GM21526 (cell line): ENCODE results near the gene HOXC5.

Source experiments
- ATAC-seq: cut with Tn5 transposase; IDR thresholded peaks from one replicate; pipeline ENCODE4 v1.9.1; 2021; ENCODE audit warnings: moderate library complexity; ENCODE audit not compliant: unreplicated experiment, low FRiP score

Gene HOXC5

DNA sequence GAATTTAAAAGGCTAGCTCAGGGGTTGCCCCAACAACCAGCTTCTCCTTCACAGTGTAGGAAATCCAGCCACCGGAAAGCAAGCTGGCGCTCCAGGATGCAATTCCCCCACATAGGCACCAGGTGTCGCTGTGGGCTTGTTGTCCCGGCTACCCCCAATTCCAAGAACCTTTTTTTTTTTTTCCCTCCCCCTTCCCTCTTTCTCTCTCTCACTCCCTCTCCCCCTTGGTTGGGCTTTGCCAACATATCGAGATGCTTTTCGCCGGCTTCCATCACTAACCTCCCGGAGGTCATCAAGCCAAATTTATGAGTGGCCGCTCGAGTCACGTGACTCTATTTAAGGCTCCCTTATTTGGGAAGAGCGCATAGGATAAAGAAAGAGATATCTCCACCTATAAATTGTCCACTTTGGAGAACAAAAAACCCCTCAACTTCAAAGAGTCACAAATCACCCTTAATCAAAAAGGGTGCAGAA lies at the start of gene HOXC5:
Gene HOXC5 (plus strand): TSS at position 424 of the 474 bp plus-strand sequence. CDS start 73 bp downstream, outside the sequence.
- no peak for ATAC-seq

DNA sequence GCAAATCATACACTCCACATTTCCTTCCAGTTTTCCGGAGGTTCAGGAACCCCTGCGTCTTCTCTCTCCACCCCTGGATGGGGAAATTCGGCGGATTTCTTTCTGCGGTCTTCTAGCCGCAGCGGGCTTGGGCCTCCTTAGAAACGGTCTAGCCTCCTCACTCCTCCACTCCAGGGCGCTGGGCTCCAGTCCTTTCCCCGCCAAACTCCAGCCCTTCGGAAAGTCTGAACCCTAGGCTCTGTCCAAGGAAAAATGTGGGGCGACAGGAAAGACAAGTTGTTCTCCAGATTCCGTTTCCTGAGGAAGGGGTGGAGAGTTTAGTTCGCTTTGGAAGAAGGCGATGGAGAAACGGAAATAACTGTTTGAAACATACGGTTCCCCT lies 49.3 kb upstream of the HOXC5 start:
- ATAC-seq = no peak

DNA sequence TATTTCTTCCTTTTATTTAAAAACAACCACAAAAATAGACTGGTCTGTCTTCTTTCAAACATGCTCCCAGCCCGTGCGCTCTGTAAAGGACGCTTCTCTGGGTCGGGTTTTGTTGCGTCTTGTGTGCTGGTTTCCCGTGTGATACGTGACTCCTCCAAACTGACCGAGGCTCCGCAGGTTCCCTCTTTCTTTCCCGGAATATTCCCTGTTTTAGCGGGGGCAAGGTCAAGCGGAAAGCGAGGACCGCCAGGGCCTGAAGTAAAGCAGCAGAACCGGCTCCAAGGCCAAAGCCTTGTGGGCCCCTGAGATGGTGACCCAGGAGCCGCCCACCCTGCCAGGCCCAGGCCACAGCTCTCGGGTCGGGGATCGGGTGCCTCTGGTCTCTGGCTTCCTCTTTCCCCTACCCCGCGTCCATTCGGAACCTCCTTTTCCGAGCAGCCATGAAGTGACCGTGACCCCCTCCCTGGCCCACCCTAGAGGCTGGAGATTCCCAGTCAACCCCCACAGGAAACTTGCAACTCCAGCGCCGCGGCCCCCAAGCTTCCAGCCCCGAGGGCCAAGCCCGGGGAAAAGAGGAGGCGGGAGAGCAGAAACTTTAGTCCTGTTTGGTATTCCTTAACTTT lies 48.8 kb upstream of the HOXC5 start:
- ATAC-seq = no peak

DNA sequence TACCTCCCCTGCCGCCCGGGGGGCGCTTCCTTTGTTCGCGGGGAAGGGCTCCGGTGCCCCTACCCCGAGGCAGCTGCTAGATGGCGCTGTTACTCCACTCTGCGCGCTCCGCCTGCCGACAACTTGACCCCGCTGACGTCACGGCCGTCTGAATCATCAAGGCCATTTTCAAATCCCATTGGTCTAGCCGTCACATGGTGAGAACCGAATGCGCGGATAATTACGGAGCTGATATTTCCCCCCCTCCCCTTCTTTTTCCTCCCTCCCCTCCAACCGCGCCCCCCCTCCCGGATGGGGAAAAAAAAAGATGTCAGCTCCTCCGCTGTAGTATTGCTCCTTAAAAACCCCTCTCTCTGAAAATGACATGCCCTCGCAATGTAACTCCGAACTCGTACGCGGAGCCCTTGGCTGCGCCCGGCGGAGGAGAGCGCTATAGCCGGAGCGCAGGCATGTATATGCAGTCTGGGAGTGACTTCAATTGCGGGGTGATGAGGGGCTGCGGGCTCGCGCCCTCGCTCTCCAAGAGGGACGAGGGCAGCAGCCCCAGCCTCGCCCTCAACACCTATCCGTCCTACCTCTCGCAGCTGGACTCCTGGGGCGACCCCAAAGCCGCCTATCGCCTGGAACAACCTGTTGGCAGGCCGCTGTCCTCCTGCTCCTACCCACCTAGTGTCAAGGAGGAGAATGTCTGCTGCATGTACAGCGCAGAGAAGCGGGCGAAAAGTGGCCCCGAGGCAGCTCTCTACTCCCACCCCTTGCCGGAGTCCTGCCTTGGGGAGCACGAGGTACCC lies 47.8 kb upstream of the HOXC5 start, which contains the start of gene HOXC10:
Gene HOXC10 (plus strand): TSS at position 246 of the 791 bp plus-strand sequence. CDS start 114 bp downstream, at position 360.
- ATAC-seq = peak; percentile 61

DNA sequence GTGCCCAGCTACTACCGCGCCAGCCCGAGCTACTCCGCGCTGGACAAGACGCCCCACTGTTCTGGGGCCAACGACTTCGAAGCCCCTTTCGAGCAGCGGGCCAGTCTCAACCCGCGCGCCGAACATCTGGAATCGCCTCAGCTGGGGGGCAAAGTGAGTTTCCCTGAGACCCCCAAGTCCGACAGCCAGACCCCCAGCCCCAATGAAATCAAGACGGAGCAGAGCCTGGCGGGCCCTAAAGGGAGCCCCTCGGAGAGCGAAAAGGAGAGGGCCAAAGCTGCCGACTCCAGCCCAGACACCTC lies 47.2 kb upstream of the HOXC5 start:
- no peak for ATAC-seq

DNA sequence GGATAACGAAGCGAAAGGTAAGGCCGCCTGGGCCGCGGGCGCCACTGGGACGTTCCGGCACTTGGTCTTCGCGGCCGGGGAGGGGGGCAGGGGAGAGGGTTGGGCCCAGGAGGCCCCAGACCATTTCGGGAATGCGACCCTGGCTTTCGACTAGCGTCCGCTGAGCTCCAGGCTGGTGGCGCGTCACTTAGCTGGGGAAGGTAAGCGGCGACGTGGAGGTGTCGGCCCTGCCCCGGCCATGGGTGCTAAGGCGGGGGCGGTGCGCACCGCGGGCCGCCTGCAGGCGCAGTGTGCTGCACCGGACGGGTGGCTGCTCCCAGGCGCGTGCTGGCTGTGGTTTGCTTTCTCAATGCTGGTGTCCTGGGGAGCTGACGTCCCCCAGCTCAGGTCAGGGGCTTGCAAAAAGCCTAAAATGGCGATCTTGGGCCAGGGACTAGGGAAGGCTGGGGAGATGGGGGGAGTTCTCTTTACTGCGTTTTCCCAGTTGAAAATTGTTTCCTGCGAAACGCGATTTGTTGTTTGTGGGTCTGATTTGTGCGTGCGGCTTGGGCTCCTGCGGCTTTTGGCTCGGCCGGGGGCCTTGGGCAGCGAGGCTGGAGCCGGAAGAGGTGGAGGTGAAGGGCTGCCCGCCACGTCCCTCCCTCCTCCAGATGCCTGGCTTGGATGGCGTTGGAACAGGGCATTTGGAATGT lies 46.7 kb upstream of the HOXC5 start:
- no peak for ATAC-seq

DNA sequence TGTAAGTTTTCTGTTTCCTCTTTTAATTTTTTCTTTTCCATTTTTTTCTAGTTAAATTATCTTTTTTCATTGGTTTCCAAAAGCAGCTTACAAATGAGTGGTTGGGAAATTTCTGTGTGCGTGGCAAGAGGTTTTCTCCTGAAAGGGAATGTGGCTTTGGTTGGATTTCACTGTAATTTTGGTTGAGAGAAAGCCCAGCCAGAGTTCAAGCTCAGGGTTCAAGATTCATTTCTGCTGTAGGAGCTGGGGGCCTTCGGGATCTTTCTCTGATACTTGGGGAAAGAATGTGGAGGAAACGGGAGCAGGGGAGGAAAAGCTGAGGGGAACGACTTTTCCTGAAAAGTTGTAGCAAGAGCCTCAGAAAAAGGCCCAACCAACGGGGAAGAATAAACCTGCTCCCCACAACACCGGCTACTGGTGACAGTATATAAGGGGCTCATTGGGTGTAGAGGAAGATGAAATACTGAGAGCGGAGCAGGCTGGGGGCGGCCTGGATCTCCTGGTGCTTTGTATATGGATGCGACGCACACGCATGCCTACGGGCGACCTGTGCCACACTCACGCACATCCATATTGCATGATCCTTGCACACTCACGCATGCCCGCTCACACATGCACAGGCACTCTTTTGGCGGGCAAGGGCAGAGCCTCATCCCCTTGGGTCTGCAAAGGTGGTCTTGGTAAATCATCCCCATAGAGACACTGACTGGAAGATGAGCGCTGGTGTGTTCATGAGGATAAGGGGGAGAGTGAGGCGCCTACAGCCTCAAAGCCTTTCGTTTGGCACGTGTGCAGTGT lies 46.0 kb upstream of the HOXC5 start:
- no peak for ATAC-seq

DNA sequence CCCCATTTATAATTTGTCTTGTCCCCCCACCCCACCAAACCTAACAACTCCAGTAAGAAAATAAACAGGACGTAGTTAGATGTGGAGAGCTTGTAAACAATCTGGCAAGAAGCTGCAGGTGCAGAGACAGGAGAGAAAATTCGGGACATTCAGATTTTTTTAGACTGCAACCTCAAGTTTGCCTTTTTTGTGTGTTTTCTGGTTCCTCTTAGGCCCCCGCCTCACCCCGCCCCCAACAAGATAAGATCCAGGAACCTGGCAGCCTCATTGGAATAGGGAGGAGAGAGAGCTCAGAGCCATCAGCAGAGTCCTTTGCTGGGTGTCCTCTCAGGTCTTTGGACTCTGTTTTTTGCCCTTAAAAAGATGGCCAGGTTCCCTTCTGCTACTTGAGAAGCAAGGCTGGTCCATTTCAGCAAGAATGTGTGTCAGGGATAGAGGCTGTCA lies 45.0 kb upstream of the HOXC5 start:
- ATAC-seq = no peak

DNA sequence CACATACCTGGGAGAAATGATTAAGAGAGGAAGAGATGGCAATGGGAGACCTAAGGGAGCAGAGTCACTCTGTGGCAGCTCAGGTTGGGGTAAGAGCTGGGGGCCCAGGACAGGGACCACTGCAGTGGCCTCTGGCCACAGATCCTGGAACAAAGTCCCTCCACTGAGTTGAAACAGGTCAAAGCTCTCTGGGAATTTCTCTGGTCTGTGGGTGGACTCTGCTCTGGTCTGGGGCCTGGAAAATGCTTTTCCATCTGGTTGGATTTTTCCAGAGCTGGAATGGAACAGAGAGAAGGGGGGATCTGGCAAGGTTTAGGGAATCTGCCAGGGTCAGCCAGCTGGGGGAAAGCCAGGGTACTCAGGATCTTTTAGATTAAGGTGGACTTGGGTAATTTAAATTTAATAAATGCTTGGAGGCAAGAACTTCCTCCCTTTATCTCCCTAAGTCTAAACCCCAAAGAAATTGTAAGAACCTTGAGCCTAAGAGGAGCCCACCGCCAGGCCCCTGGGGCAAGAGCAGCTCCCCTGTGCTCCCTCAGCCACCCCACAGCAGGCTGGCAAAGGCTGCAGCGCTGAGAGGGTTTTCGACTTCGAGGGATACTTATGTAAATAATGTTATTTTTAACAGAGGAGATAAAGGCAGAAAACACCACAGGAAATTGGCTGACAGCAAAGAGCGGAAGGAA lies 44.2 kb upstream of the HOXC5 start:
- no peak for ATAC-seq

DNA sequence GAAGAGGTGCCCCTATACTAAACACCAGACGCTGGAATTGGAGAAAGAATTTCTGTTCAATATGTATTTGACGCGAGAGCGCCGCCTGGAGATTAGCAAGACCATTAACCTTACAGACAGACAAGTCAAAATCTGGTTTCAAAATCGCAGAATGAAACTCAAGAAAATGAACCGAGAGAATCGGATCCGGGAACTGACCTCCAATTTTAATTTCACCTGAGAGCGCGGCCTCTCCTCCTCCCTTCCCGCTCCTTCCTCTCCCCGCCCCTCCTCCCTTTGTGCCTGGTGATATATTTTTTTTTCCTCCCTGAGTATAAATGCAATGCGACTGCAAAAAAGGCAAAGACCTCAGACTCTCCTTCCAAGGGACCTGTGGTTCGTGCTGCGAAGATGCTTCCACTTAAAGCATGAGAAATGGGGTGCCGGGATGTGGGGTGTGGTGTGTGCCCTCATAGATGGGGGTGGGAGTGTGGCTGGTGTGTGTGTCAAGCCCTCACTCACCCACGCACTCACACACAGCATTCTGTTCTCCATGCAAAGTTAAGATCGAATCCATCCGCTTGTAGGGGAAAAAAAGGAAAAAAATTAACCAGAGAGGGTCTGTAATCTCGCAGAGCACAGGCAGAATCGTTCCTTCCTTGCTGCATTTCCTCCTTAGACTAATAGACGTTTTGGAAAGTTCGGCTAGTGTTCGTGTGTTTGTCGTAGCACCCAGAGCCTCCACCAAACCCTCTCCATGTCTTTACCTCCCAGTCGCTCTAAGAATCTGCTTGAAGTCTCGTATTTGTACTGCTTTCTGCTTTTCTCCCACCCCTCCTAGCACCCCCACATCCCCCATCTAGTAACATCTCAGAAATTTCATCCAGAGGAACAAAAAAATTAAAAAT lies 43.4 kb upstream of the HOXC5 start:
- no peak for ATAC-seq

DNA sequence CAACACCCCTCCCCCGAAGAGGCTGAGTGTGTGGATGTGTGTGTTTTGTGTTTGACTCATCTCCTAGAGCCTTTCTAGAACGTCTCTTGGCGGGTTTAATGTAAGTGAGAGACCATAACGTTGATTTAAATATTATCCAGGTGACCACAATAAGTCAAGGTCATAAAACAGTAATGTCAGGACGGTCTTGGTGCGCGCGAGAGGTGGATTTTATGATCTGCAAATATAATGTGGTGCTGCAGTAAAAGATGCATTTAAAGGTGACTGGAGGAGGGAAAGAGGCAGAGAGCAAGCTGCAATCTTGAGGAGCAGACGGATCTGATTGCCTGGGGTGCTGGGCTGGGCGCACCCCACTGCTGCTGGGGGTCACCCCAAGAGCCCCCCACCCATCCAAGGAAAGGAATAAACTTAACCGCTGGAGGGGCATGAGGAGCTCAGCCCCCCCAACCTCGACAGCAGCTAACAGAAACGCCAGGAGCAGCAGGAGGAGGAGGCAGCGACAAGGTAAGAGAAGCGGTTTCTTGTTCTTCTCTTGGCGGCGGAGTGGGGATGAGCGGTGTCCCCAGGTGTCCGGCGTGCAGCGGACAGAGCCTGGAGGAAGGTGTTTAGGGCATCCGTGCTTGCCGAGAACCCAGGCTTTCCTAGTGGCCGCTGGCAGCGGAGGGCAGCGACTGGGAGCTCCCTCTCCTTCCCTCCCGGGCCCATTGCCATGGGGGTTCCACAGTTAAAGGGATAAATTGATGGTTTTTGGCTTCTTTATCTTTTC lies 42.4 kb upstream of the HOXC5 start:
- ATAC-seq = no peak

DNA sequence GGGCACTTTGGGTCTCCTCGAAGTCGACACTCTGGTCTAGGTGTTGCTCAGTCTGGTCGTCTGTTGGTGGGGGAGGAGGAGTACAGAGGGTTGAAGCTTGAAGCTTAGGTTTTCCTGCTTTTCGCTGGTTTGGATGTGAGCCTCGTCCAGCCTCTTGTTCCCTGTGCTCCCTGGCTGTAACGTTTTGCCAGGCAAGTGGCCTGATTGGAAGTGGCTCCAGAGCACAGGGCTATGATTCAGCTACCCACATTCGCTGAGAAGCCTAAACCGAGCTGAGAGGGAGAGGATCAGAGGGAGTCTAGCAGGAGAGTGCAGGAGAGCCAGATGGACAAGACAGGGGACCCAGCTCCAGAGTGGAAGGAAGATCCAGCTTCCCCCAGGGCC lies 41.8 kb upstream of the HOXC5 start:
- ATAC-seq = no peak

DNA sequence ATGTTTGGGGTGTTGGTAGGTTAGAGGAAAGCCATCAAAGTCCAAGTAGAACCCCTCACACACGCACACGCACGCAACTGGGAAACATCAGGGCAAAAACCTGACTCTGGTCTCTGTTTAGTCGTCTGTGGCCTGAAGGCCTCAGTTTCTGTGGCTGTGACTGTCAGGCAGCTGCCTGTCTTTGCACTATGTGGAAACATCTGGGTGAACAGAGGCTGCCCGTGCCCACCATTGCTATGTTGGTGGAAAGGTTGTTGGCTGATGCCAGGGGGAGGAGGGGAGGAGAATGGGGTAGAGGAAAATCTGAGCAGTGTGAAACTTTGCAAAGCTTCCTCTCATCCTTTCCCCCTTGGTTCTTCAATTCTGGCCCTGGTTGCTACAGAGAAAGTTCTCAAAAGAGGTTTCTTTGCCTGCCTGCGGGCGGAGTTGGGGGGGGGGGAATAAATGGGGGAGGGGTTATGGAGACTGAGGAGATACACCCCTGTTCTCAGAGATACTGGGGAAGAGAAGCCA lies 40.4 kb upstream of the HOXC5 start:
- no peak for ATAC-seq

DNA sequence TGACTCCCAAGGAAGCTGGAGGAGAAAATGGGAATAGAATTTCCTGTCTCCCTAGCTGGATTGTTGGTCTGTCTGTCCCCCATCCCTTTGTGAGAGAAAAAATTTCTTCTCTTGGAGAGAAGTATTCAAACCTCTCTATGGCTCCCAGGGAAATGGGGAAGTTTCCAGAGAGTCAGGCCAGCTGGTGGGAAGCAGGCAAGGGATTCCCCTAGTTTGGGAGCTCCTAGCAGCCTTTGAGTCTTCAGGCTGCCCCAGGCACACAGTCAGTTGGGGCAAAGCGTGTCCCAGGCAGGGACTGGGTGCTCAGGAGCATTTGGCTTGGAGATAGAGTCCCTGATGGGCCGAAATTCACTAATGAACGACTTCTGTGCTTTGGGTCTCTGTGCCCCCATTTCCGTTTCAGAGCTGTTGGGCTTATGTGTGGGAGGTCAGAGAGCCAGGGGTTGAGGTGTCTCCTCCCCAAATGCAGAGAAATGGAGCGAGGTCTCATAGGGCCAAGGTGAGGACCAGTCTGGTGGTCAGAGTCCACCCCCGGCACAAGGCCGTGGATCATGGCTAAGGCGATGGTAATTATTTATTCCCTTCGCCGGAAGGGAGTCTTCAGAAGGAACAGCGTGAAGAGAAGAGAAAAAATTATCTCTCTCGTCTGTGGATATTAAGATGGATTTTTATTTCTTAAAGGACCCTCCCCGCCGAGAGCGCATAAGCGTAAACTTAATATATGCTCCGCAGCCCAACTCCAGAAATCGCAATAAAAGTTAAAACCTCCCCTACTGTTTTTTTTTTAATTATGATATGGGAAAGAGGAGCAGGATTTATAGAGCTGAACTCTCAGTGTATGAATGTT lies 39.5 kb upstream of the HOXC5 start:
- no peak for ATAC-seq

DNA sequence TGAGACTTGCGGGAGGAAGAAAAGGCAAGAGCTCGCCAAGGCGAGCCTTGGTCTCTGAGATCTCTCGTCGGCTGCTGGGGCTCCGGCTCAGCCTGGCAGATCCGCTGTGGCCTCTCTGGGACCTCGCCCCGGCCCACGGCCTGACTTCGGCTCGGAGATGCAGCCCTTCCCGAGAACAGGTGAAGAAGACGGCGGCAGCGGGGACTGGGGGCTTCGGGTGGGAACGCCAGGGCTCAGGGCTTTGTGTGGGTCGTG lies 38.9 kb upstream of the HOXC5 start:
- ATAC-seq = no peak

DNA sequence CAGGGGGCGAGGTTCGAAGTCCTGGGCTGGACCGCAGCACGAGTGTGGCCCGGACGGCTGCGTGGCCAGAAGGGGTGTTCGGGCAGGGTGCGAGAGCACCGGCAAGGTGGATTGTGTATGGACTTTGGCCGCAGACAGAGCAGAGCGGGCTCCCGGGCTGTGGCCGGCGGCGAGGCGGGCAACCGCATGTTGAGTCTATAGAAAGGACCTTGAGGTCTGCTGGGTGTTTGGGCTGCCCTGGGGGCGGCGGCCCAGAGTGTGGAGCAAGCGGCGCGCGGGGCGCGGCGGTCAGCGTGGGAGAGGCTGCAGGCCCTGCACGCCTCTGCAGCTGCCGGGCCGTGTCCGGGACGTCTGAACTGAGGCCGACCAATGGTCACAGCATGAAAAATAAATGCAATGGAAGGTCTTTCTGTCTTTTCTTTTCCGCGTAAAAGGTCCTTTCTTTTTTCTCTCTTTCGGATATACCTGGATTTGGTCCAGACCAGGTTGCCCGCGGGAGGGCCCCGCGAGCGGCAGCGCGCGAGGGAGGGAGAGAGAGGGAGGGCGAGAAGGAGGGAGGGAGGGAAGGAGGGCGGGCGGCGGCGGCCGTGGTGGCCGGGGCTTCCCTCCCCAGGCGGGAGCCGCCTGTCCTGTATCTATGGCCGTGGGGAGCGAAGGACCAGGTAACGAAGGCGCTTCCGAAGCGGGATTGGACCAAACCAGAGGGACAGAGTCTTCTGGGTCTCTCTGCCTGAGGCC lies 38.4 kb upstream of the HOXC5 start:
- ATAC-seq = no peak

DNA sequence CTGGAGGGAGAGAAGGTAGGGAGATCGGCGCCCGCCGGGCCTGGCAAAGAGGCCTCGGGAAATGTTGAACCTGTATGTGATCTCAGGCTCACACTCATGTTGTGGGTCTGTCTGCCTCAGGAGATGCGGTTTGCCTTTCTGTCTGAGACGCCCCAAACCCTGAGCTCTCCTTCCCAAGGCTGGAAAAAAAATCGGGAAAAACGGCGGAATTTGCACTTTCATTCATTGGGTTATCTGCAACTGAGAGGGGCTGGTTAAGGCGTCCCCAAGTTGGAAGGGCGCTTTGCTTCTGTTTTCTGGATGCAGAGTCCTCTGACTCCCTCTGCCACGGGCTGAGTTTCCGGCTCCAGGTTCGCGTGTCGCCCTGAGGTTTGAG lies 37.9 kb upstream of the HOXC5 start:
- ATAC-seq = no peak
